Neutrophil (primary cell): ENCODE results near the gene IKZF1.

Experiments
- H3K27ac ChIP-seq: fragments of 200-600 bp; sonication (generic); 2 replicates; pipeline ENCODE4 v1.5.1; 2016; ENCODE audit warnings: mild to moderate bottlenecking, moderate library complexity
- H3K27me3 ChIP-seq: fragments of 200-600 bp; sonication (generic); 2 replicates; pipeline ENCODE4 v1.6.0; 2016; ENCODE audit warnings: mild to moderate bottlenecking
- H3K36me3 ChIP-seq: fragments of 200-600 bp; sonication (generic); 2 replicates; pipeline ENCODE4 v1.5.1; 2017
- H3K4me1 ChIP-seq, 2 experiments: fragments of 200-600 bp in 1 of 2; sonication (generic) in 1 of 2; 1 replicate in 1 of 2; 2 replicates in 1 of 2; pipeline versions ENCODE4 v1.5.1 to v1.6.1; 2013 to 2016; ENCODE audit warnings: low read depth in 1 of 2, low read length in 1 of 2, mild to moderate bottlenecking in 1 of 2, moderate library complexity in 1 of 2; ENCODE audit not compliant: control insufficient read depth in 1 of 2, insufficient read depth in 1 of 2
- H3K4me3 ChIP-seq, 2 experiments: fragments of 200-600 bp in 1 of 2; sonication (generic) in 1 of 2; 1 replicate in 1 of 2; 2 replicates in 1 of 2; pipeline ENCODE4 v1.5.1; 2013 to 2016; ENCODE audit warnings: low read depth in 1 of 2, low read length in 1 of 2, mild to moderate bottlenecking in 1 of 2, moderate library complexity in 1 of 2
- H3K9me3 ChIP-seq: fragments of 200-600 bp; sonication (generic); 2 replicates; pipeline ENCODE4 v1.5.1; 2016
- CTCF ChIP-seq: fragments of 200-600 bp; sonication (generic); IDR thresholded peaks from 2 replicates; pipeline ENCODE4 v1.5.1; 2016; ENCODE audit warnings: antibody characterized with exemption

The IKZF1 gene

GRCh38 chr7:50366311-50366710, 61.8 kb downstream of the IKZF1 start:
- Histone ChIP-seq H3K4me1 (peaks cover 22% of the 10 kb centered on the region in 2 experiments), H3K4me3 (no peak overlapping the region), H3K9me3 (no peaks in the 10 kb centered on the region), H3K27ac (peak overlapping the region; percentile 44), H3K27me3 (no peaks in the 10 kb centered on the region), H3K36me3 (peaks cover 70% of the 10 kb centered on the region)
- TF ChIP-seq CTCF: no peak

DNA sequence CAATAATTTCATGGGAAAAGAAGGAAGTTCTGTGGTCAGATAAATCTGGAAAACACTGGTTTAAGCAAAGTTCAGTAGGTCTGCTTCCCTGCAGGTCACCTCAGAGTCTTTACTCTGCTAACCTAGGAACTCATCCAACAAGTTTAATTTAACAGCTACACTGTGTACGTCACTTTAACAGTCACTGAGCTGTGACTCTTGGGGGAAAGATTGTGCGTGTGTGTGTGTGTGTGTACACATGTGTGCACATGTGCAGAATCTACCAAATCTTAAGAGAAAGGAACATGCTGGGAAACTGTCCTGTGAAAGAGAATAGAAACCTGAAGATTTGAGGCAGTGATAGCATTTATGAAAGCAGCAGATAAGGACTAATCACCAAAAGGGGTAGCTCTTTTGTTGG, 62.6 kb downstream of the IKZF1 start:
- Histone ChIP-seq H3K36me3 (peaks cover 73% of the 10 kb centered on the region), H3K4me3 (no peak overlapping the region), H3K27ac (peak overlapping the region; percentile 44), H3K4me1 (peaks cover 14 to 17% of the 10 kb centered on the region in 2 experiments), H3K9me3 (no peaks in the 10 kb centered on the region), H3K27me3 (no peaks in the 10 kb centered on the region)
- TF ChIP-seq CTCF: no peak

DNA sequence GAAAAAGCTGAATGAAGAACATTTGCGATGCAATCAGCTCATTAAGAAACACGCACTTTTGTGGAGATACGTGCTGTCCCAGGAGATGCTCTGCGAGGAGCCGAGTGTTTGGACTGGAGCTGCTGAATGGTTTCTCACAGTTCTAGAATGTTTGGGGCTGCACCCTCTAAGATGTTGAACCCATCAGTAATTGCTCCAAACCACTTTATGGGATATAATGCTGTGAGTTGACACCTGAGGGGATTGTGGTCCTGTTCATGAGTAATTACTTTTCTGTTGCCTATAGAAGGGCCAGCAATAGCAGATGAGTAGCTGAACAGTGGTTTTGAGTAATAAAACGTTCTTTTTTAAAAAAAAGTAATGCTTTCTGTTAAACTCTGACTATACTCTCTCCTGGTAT, 63.1 kb downstream of the IKZF1 start:
- Histone ChIP-seq H3K36me3 (peaks cover 76% of the 10 kb centered on the region), H3K27me3 (no peaks in the 10 kb centered on the region), H3K9me3 (no peaks in the 10 kb centered on the region), H3K27ac (peak overlapping the region; percentile 44), H3K4me3 (no peak overlapping the region), H3K4me1 (peaks cover 10 to 12% of the 10 kb centered on the region in 2 experiments)
- TF ChIP-seq CTCF: no peak

DNA sequence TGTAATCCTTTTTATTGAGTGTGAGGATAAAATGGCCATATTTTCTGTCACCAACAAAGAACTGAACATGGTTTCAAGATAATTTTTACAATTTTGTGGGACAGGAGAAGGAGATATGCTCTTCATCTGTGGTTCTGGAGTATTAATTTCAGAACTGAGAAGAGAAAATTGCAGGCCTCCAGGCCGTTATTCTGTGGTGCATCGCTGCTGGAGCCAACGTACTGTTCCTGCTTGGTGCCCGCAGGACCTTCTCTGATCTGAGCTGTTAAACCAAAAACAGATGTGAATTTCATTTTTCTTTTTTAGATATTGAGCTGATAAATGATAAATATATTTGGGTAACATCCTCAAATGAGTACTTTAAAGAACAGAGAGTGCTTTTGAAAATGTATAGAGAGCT, 63.9 kb downstream of the IKZF1 start:
- Histone ChIP-seq H3K36me3 (peaks cover 79% of the 10 kb centered on the region), H3K9me3 (no peaks in the 10 kb centered on the region), H3K4me1 (peaks cover 2 to 4% of the 10 kb centered on the region in 2 experiments), H3K27me3 (no peaks in the 10 kb centered on the region), H3K4me3 (no peak overlapping the region), H3K27ac (peak overlapping the region; percentile 44)
- no peak for TF ChIP-seq CTCF

- Histone ChIP-seq H3K27ac (peak overlapping the region; percentile 44), H3K4me3 (no peak overlapping the region), H3K4me1 (no peaks in the 10 kb centered on the region), H3K9me3 (no peaks in the 10 kb centered on the region), H3K36me3 (peaks cover 85% of the 10 kb centered on the region), H3K27me3 (no peaks in the 10 kb centered on the region)
- peak; percentile 81 for TF ChIP-seq CTCF
Measured at GRCh38 chr7:50369143-50370026, 64.9 kb downstream of the IKZF1 start.
